Measurements from ENCODE around the gene H1-8.
"Not testable (repeated sequence)": the region's sequence is repeated elsewhere in the genome, so short reads cannot be mapped to it uniquely, and the experiment has no call there.

The H1-8 gene

GRCh38 chr3:129539206-129539605 is 3.8 kb upstream of the H1-8 start:
- Histone ChIP-seq H3K4me1 (ENCODE audit: control insufficient read depth, insufficient read depth, low read length) (peaks cover 11% of the 10 kb centered on the region), H3K4me3 (ENCODE audit: low read depth, low read length) (no peak overlapping the region), H3K9me3 (ENCODE audit: control insufficient read depth, insufficient read depth, low read length) (no peaks in the 10 kb centered on the region), H3K27me3 (ENCODE audit: control insufficient read depth, insufficient read depth, low read length) (no peaks in the 10 kb centered on the region), H3K9ac (ENCODE audit: low read depth, low read length) (no peak overlapping the region), H3K36me3 (ENCODE audit: control insufficient read depth, insufficient read depth, low read length) (no peaks in the 10 kb centered on the region)

GRCh38 chr3:129540776-129541516 is 2.0 kb upstream of the H1-8 start:
- Histone ChIP-seq H3K36me3 (ENCODE audit: control insufficient read depth, insufficient read depth, low read length) (no peaks in the 10 kb centered on the region), H3K9ac (ENCODE audit: low read depth, low read length) (no peak overlapping the region), H3K27me3 (ENCODE audit: control insufficient read depth, insufficient read depth, low read length) (no peaks in the 10 kb centered on the region), H3K9me3 (ENCODE audit: control insufficient read depth, insufficient read depth, low read length) (no peaks in the 10 kb centered on the region), H3K4me1 (ENCODE audit: control insufficient read depth, insufficient read depth, low read length) (peaks cover 6% of the 10 kb centered on the region), H3K4me3 (ENCODE audit: low read depth, low read length) (no peak overlapping the region)

GRCh38 chr3:129542747-129543146 is 228 bp upstream of the H1-8 start:
- Histone ChIP-seq H3K4me1 (ENCODE audit: control insufficient read depth, insufficient read depth, low read length) (no peaks in the 10 kb centered on the region), H3K36me3 (ENCODE audit: control insufficient read depth, insufficient read depth, low read length) (no peaks in the 10 kb centered on the region), H3K9me3 (ENCODE audit: control insufficient read depth, insufficient read depth, low read length) (no peaks in the 10 kb centered on the region), H3K9ac (ENCODE audit: low read depth, low read length) (no peak overlapping the region), H3K27me3 (ENCODE audit: control insufficient read depth, insufficient read depth, low read length) (no peaks in the 10 kb centered on the region), H3K4me3 (ENCODE audit: low read depth, low read length) (no peak overlapping the region)

- no peak overlapping the region for H3K9ac ChIP-seq (ENCODE audit: low read depth, low read length)
- H3K9me3 ChIP-seq (ENCODE audit: control insufficient read depth, insufficient read depth, low read length), result no peaks in the 10 kb centered on the region
- H3K36me3 ChIP-seq (ENCODE audit: control insufficient read depth, insufficient read depth, low read length), result no peaks in the 10 kb centered on the region
- no peaks in the 10 kb centered on the region for H3K4me1 ChIP-seq (ENCODE audit: control insufficient read depth, insufficient read depth, low read length)
- H3K4me3 ChIP-seq (ENCODE audit: low read depth, low read length), result no peak overlapping the region
- H3K27me3 ChIP-seq (ENCODE audit: control insufficient read depth, insufficient read depth, low read length), result no peaks in the 10 kb centered on the region
These were observed 1.0 kb downstream of the H1-8 start for GRCh38 chr3:129543999-129544398.

GRCh38 chr3:129545951-129546350 is 3.0 kb downstream of the H1-8 start:
- H3K4me3 ChIP-seq (ENCODE audit: low read depth, low read length); H3K9me3 ChIP-seq (ENCODE audit: control insufficient read depth, insufficient read depth, low read length); H3K9ac ChIP-seq (ENCODE audit: low read depth, low read length); H3K36me3 ChIP-seq (ENCODE audit: control insufficient read depth, insufficient read depth, low read length); H3K27me3 ChIP-seq (ENCODE audit: control insufficient read depth, insufficient read depth, low read length); H3K4me1 ChIP-seq (ENCODE audit: control insufficient read depth, insufficient read depth, low read length): not testable (repeated sequence)

- Histone ChIP-seq H3K27me3 (ENCODE audit: control insufficient read depth, insufficient read depth, low read length) (no peaks in the 10 kb centered on the region), H3K4me1 (ENCODE audit: control insufficient read depth, insufficient read depth, low read length) (no peaks in the 10 kb centered on the region), H3K36me3 (ENCODE audit: control insufficient read depth, insufficient read depth, low read length) (no peaks in the 10 kb centered on the region), H3K4me3 (ENCODE audit: low read depth, low read length) (no peak overlapping the region), H3K9me3 (ENCODE audit: control insufficient read depth, insufficient read depth, low read length) (no peaks in the 10 kb centered on the region), H3K9ac (ENCODE audit: low read depth, low read length) (no peak overlapping the region)
These were observed 4.3 kb downstream of the H1-8 start for GRCh38 chr3:129547241-129547640.

GRCh38 chr3:129548104-129548965 is 5.4 kb downstream of the H1-8 start:
- Histone ChIP-seq H3K9ac (ENCODE audit: low read depth, low read length) (no peak overlapping the region), H3K4me3 (ENCODE audit: low read depth, low read length) (no peak overlapping the region), H3K4me1 (ENCODE audit: control insufficient read depth, insufficient read depth, low read length) (no peaks in the 10 kb centered on the region), H3K9me3 (ENCODE audit: control insufficient read depth, insufficient read depth, low read length) (no peaks in the 10 kb centered on the region), H3K27me3 (ENCODE audit: control insufficient read depth, insufficient read depth, low read length) (no peaks in the 10 kb centered on the region), H3K36me3 (ENCODE audit: control insufficient read depth, insufficient read depth, low read length) (no peaks in the 10 kb centered on the region)

- Histone ChIP-seq H3K36me3 (ENCODE audit: control insufficient read depth, insufficient read depth, low read length) (no peaks in the 10 kb centered on the region), H3K9me3 (ENCODE audit: control insufficient read depth, insufficient read depth, low read length) (no peaks in the 10 kb centered on the region), H3K9ac (ENCODE audit: low read depth, low read length) (no peak overlapping the region), H3K4me3 (ENCODE audit: low read depth, low read length) (no peak overlapping the region), H3K4me1 (ENCODE audit: control insufficient read depth, insufficient read depth, low read length) (no peaks in the 10 kb centered on the region), H3K27me3 (ENCODE audit: control insufficient read depth, insufficient read depth, low read length) (no peaks in the 10 kb centered on the region)
These were observed 6.2 kb downstream of the H1-8 start for GRCh38 chr3:129549006-129549800.

- Histone ChIP-seq H3K27me3 (ENCODE audit: control insufficient read depth, insufficient read depth, low read length) (no peaks in the 10 kb centered on the region), H3K36me3 (ENCODE audit: control insufficient read depth, insufficient read depth, low read length) (no peaks in the 10 kb centered on the region), H3K9me3 (ENCODE audit: control insufficient read depth, insufficient read depth, low read length) (no peaks in the 10 kb centered on the region), H3K4me1 (ENCODE audit: control insufficient read depth, insufficient read depth, low read length) (no peaks in the 10 kb centered on the region), H3K4me3 (ENCODE audit: low read depth, low read length) (no peak overlapping the region), H3K9ac (ENCODE audit: low read depth, low read length) (no peak overlapping the region)
These were observed 6.8 kb downstream of the H1-8 start for GRCh38 chr3:129549805-129550204.

- H3K27me3 ChIP-seq (ENCODE audit: control insufficient read depth, insufficient read depth, low read length), result no peaks in the 10 kb centered on the region
- H3K36me3 ChIP-seq (ENCODE audit: control insufficient read depth, insufficient read depth, low read length), result peaks cover 3% of the 10 kb centered on the region
- peaks cover 3% of the 10 kb centered on the region for H3K4me1 ChIP-seq (ENCODE audit: control insufficient read depth, insufficient read depth, low read length)
- H3K9me3 ChIP-seq (ENCODE audit: control insufficient read depth, insufficient read depth, low read length), result no peaks in the 10 kb centered on the region
- no peak overlapping the region for H3K9ac ChIP-seq (ENCODE audit: low read depth, low read length)
- no peak overlapping the region for H3K4me3 ChIP-seq (ENCODE audit: low read depth, low read length)
These were observed 9.5 kb downstream of the H1-8 start for GRCh38 chr3:129552287-129553050.

GRCh38 chr3:129553171-129553570 is 10.2 kb downstream of the H1-8 start:
- peaks cover 5% of the 10 kb centered on the region for H3K4me1 ChIP-seq (ENCODE audit: control insufficient read depth, insufficient read depth, low read length)
- H3K9me3 ChIP-seq (ENCODE audit: control insufficient read depth, insufficient read depth, low read length), result no peaks in the 10 kb centered on the region
- H3K36me3 ChIP-seq (ENCODE audit: control insufficient read depth, insufficient read depth, low read length), result peaks cover 3% of the 10 kb centered on the region
- no peaks in the 10 kb centered on the region for H3K27me3 ChIP-seq (ENCODE audit: control insufficient read depth, insufficient read depth, low read length)
- no peak overlapping the region for H3K4me3 ChIP-seq (ENCODE audit: low read depth, low read length)
- H3K9ac ChIP-seq (ENCODE audit: low read depth, low read length), result no peak overlapping the region

Measured in iPS-15b (cell line).